ENCODE data around the gene GPC4. TPM values are rescaled to one million over a fixed set of nuclear protein-coding genes. Genes with fewer than 3 reads are reported as not detected.
A peak's percentile ranks its signal among the peaks of the same experiment; 100 is the strongest.

GPC4 gene
- total and polyA plus RNA-seq, 4 donors = 19.5 to 60.4 (median 29.1) TPM

DNA sequence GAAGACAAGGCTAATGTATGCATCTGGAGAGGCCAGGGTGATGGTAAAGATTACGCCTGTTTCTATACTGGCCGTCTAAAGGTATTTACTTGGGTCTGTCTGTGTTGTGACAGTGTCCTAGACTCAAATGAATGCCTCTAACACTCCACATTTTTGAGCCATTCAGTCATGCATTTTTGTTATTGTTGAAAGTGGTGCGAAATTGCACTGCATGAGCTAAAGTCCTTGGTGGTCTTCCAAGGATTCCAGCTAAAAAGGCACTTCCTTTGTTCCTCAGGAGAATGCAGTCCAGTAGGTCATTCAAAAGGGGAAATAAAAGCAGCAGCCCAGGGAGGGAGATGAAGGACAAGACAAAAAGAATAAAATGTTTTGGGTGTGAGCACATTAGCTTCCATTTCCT is 3.0 kb downstream of the GPC4 start:
- Histone ChIP-seq H3K9me3 (ENCODE audit: control insufficient read depth in 4 of 4, insufficient read depth in 3 of 4, low read length in 3 of 4) (no peaks in the 10 kb centered on the region), H3K27me3 (ENCODE audit: control insufficient read depth in 3 of 3, insufficient read depth in 3 of 3, low read length in 2 of 3) (peaks cover 2 to 16% (median 9%) of the 10 kb centered on the region in 3 donors), H3K4me3 (no peak overlapping the region), H3K27ac (ENCODE audit: low read depth in 1 of 2, low read length in 1 of 2) (no peak overlapping the region), H3K36me3 (ENCODE audit: control insufficient read depth in 4 of 4, insufficient read depth in 4 of 4, low read length in 4 of 4) (no peaks in the 10 kb centered on the region), H3K4me1 (ENCODE audit: control insufficient read depth in 5 of 5, insufficient read depth in 5 of 5, low read length in 5 of 5) (peaks cover 0 to 13% (median 0%) of the 10 kb centered on the region in 5 donors), H3K9ac (ENCODE audit: insufficient read depth in 1 of 2, low read length in 2 of 2) (no peak overlapping the region)
- DNase-seq (peak in 2 of 3 donors; percentile 66 to 75), ATAC-seq (ENCODE audit: insufficient read depth, low FRiP score) (no peak)
- TF ChIP-seq, protein P1, sequence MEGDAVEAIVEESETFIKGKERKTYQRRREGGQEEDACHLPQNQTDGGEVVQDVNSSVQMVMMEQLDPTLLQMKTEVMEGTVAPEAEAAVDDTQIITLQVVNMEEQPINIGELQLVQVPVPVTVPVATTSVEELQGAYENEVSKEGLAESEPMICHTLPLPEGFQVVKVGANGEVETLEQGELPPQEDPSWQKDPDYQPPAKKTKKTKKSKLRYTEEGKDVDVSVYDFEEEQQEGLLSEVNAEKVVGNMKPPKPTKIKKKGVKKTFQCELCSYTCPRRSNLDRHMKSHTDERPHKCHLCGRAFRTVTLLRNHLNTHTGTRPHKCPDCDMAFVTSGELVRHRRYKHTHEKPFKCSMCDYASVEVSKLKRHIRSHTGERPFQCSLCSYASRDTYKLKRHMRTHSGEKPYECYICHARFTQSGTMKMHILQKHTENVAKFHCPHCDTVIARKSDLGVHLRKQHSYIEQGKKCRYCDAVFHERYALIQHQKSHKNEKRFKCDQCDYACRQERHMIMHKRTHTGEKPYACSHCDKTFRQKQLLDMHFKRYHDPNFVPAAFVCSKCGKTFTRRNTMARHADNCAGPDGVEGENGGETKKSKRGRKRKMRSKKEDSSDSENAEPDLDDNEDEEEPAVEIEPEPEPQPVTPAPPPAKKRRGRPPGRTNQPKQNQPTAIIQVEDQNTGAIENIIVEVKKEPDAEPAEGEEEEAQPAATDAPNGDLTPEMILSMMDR (IDR thresholded peaks at IDR 0.05; ENCODE audit: control extremely low read depth, extremely low read depth) = no peak
- 51 to 70% methylated on average over 3 of the region's 3 CpGs for WGBS, 2 donors

DNA sequence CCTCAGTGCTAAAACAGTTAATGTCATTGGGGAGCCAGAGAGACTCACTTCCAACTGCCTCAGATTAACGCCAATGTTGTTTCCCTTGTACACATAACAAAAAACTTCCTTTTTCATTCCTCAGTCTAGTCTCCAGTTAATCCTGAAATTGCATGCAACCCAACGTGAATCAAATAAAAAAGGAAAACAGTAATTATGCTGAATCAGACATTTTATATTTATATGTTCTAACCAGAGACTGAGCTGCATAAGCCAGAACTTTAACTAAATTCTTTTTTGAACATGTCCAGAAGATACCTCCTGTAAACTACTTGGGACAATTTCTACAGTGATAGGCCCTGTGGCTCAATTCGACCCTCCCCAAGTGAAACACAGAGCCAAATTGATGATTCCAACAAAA is 4.7 kb downstream of the GPC4 start:
- Histone ChIP-seq H3K36me3 (ENCODE audit: control insufficient read depth in 4 of 4, insufficient read depth in 4 of 4, low read length in 4 of 4) (no peaks in the 10 kb centered on the region), H3K9me3 (ENCODE audit: control insufficient read depth in 4 of 4, insufficient read depth in 3 of 4, low read length in 3 of 4) (no peaks in the 10 kb centered on the region), H3K9ac (ENCODE audit: insufficient read depth in 1 of 2, low read length in 2 of 2) (no peak overlapping the region), H3K27ac (ENCODE audit: low read depth in 1 of 2, low read length in 1 of 2) (no peak overlapping the region), H3K4me1 (ENCODE audit: control insufficient read depth in 5 of 5, insufficient read depth in 5 of 5, low read length in 5 of 5) (peaks cover 0 to 13% (median 0%) of the 10 kb centered on the region in 5 donors), H3K4me3 (no peak overlapping the region), H3K27me3 (ENCODE audit: control insufficient read depth in 3 of 3, insufficient read depth in 3 of 3, low read length in 2 of 3) (peaks cover 2 to 16% (median 4%) of the 10 kb centered on the region in 3 donors)
- DNase-seq (no peak), ATAC-seq (ENCODE audit: insufficient read depth, low FRiP score) (no peak)
- WGBS, 2 donors = 42 to 65% methylated on average over 3 of the region's 3 CpGs
- TF ChIP-seq, protein P1 (IDR thresholded peaks at IDR 0.05; ENCODE audit: control extremely low read depth, extremely low read depth) = no peak

DNA sequence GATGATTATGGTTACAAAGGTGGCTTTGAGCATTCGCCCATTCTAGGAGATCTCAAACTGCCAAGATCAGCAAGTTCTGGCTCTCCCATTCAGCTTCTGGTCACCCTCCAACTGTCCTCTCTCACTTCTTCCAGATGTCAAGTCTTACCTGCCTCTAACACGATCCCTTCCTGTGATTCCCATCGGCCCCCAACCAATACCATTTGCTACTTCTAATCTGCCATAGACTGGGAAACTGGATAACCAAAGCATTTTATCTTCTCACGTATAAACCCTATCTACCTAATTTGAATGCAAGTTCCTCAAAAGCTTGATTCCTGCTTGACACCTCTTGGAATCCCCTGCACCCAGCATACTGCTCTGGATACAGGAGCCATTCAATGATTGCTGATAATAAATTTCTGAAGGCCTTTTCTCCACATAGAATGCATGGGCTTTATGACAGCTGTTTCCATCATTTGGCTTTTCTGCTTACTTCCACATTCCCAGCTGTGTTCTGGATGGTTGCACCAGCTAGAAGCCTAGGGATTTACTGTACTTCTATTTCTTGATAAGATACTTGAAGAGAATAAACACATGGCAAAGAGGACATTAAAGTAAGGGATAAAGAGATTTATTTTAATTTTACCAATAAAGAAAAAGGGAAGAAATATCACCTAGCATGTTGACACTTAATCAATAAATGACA is 9.6 kb downstream of the GPC4 start:
- no peaks in the 10 kb centered on the region for H3K4me1 ChIP-seq (ENCODE audit: control insufficient read depth in 5 of 5, insufficient read depth in 5 of 5, low read length in 5 of 5)
- TF ChIP-seq, protein P1 (IDR thresholded peaks at IDR 0.05; ENCODE audit: control extremely low read depth, extremely low read depth) = no peak
- peaks cover 0 to 7% (median 0%) of the 10 kb centered on the region in 3 donors for H3K27me3 ChIP-seq (ENCODE audit: control insufficient read depth in 3 of 3, insufficient read depth in 3 of 3, low read length in 2 of 3)
- no peak for ATAC-seq (ENCODE audit: insufficient read depth, low FRiP score)
- H3K9me3 ChIP-seq (ENCODE audit: control insufficient read depth in 4 of 4, insufficient read depth in 3 of 4, low read length in 3 of 4) = no peaks in the 10 kb centered on the region
- no peak overlapping the region for H3K27ac ChIP-seq (ENCODE audit: low read depth in 1 of 2, low read length in 1 of 2)
- WGBS, 2 donors = 83 to 91% methylated on average over 4 of the region's 4 CpGs
- DNase-seq = peak in 2 of 3 donors; percentile 42 to 63
- H3K36me3 ChIP-seq (ENCODE audit: control insufficient read depth in 4 of 4, insufficient read depth in 4 of 4, low read length in 4 of 4) = no peaks in the 10 kb centered on the region
- H3K9ac ChIP-seq (ENCODE audit: insufficient read depth in 1 of 2, low read length in 2 of 2) = no peak overlapping the region
- no peak overlapping the region for H3K4me3 ChIP-seq
